Ishikawa (cell line): ENCODE results near the gene RAD51B.

Experiments used
- CEBPB ChIP-seq: IDR thresholded peaks from 2 replicates; pipeline ENCODE4 v1.6.1; 2012
- CREB1 ChIP-seq: IDR thresholded peaks from 2 replicates; pipeline ENCODE4 v1.6.1; 2012; ENCODE audit warnings: low read depth
- EGR1 ChIP-seq: IDR thresholded peaks from 2 replicates; pipeline ENCODE4 v1.6.1; 2012
- EP300 ChIP-seq: IDR thresholded peaks from 2 replicates; pipeline ENCODE4 v1.6.1; 2012; ENCODE audit warnings: borderline replicate concordance
- FOXM1 ChIP-seq: IDR thresholded peaks from 2 replicates; pipeline ENCODE4 v1.6.1; 2012; ENCODE audit warnings: low read depth, borderline replicate concordance
- MAX ChIP-seq: IDR thresholded peaks from 2 replicates; pipeline ENCODE4 v1.6.1; 2012
- NFIC ChIP-seq: IDR thresholded peaks from 2 replicates; pipeline ENCODE4 v1.6.1; 2012
- RAD21 ChIP-seq: IDR thresholded peaks from 2 replicates; pipeline ENCODE4 v1.6.1; 2012; ENCODE audit warnings: low read depth
- REST ChIP-seq: IDR thresholded peaks from 2 replicates; pipeline ENCODE4 v1.6.1; 2012; ENCODE audit warnings: low read depth, mild to moderate bottlenecking
- TAF1 ChIP-seq: IDR thresholded peaks from 2 replicates; pipeline ENCODE4 v1.6.1; 2012; ENCODE audit warnings: low read depth, mild to moderate bottlenecking
- TCF12 ChIP-seq: IDR thresholded peaks from 2 replicates; pipeline ENCODE4 v1.6.1; 2012; ENCODE audit warnings: low read depth
- TEAD4 ChIP-seq: IDR thresholded peaks from 2 replicates; pipeline ENCODE4 v1.6.1; 2012
- YY1 ChIP-seq: IDR thresholded peaks from 2 replicates; pipeline ENCODE4 v1.6.1; 2012; ENCODE audit warnings: low read depth
- ZBTB7A ChIP-seq: IDR thresholded peaks from 2 replicates; pipeline ENCODE4 v1.6.1; 2012; ENCODE audit warnings: low read depth
- TF ChIP-seq, protein P1 (sequence below): IDR thresholded peaks from 2 replicates; pipeline ENCODE4 v1.6.1; 2012

RAD51B gene

DNA sequence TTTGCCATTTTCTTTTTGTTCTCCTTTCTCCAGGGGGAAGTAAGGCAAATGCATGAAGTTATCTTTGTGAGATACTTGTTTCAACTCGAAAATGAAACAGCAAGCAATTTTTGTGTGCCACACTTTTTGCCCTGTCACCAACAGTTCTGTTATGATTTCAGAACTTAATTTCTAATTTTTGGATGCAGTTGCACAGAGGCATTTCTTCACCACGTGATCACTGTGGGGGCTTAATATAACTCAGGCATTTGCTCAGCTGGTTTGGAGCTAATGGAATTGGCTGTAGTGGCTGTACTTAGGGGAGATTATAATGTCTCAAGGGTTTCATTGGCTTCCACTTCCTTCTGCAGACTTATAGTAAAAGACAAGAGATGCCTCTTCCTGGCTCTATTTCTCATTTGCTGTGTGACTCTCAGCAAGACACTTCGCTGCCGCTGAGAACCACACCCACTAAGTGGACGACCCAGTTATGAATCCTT lies 452.4 kb downstream of the RAD51B start:
- no peak for TF ChIP-seq FOXM1
- TF ChIP-seq TCF12, result no peak

DNA sequence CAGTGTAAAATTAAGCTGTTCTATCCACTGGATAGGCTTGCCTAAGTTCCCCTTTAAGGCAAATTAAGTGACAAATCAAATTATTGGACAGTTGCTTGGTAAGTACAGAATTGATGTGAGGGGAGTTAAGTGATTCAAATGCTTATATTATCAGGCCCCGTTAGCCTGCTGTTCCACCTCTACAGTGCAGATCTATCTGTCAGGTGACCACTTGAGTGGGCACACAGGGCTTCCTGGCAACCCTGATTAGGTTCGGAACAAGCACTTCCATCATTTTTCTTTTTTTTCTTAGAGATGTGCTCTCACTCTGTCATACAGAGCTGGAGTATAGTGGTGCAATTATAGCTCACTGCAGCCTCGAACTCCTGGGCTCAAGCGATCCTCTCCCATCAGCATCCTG lies 453.8 kb downstream of the RAD51B start:
- no peak for TF ChIP-seq NFIC
- no peak for TF ChIP-seq TCF12
- no peak for TF ChIP-seq MAX
- TF ChIP-seq, protein P1, sequence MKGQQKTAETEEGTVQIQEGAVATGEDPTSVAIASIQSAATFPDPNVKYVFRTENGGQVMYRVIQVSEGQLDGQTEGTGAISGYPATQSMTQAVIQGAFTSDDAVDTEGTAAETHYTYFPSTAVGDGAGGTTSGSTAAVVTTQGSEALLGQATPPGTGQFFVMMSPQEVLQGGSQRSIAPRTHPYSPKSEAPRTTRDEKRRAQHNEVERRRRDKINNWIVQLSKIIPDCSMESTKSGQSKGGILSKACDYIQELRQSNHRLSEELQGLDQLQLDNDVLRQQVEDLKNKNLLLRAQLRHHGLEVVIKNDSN, result no peak
- no peak for TF ChIP-seq EGR1

DNA sequence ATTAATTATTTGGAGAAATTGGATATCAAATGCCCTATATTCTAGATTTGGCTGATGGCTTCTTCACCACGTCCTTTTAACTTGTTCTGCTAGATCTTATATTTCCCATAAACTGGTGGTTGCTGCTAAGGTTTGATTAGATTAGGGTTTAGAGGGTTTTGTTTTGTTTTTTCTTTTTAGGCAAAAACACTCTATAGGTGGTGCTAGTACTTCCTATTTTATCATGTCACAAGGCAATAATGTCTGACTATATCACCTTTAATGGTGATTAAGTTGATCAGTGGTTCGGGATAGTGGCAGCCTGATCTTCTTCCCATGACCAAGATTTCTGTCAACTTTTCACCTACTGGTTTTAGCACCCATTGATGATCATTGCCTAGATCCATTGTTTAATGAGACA lies 455.1 kb downstream of the RAD51B start:
- TF ChIP-seq CEBPB (no peak), RAD21 (no peak), TCF12 (no peak), MAX (no peak), TEAD4 (no peak), ZBTB7A (no peak), REST (no peak), FOXM1 (no peak), CREB1 (no peak), EGR1 (no peak), EP300 (no peak)
- TF ChIP-seq, protein P1, result no peak

DNA sequence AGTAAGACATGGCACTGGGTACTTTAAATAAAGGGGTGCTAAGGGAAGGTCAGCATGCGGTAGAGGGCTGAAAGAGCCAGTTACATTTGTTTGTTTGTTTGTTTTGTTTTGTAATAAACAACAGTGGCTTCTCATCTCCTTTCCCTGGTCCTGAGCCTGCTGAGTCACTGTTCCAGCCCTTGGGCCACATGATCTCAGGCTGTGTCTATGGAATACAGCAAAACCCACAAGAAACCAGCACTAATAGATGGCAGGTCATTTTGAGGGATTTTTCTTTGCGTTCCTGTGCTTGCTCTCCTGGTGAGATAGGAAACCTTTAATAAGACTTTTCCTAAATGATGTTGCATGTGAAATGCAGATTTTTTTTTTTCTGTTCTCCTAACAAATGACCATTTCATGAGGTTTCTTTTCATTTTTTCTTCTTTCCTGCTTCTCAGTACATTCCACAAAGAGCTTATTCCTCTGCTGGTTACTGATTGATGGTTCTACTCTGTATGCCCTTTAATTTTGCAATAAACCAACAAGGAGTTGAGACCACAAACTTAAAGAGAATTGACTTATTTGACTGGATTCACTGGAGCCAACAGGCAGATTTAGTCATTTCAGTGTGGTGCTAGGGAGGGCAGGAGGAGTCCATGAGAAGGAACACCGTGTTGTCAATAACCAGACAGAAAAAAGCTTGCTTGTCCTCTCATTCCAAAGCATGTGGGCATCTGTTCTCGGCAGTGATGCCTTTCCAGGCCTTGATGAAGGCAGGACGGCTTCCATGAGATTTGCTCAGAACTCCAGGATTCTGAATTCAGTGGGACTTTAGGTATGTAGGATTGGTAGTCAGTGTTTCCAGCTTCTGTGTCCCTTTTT lies 459.2 kb downstream of the RAD51B start:
- no peak for TF ChIP-seq CEBPB
- no peak for TF ChIP-seq TEAD4
- no peak for TF ChIP-seq EGR1
- no peak for TF ChIP-seq MAX
- no peak for TF ChIP-seq TCF12
- no peak for TF ChIP-seq RAD21
- no peak for TF ChIP-seq FOXM1
- TF ChIP-seq, protein P1, result peak; percentile 60

DNA sequence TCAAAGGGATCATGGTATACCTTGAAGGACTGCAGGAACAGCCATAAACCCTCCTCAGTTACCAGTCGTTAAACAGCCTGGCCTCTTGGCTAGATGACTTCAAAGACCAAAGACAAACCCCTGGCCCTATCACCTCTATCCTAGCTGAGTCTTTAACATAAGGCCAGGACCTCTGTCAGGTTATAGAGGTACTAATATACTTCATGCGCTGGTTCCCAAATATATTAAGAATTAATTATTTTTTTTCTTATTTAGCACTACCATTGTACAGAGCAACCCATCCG lies 459.8 kb downstream of the RAD51B start:
- TF ChIP-seq, protein P1, result no peak
- no peak for TF ChIP-seq RAD21
- TF ChIP-seq YY1, result no peak
- no peak for TF ChIP-seq TAF1
- TF ChIP-seq EGR1, result no peak
- no peak for TF ChIP-seq CEBPB
- TF ChIP-seq NFIC, result no peak
- TF ChIP-seq CREB1, result no peak
- no peak for TF ChIP-seq MAX
- no peak for TF ChIP-seq TCF12
- TF ChIP-seq TEAD4, result no peak
- TF ChIP-seq REST, result no peak
- no peak for TF ChIP-seq ZBTB7A
- TF ChIP-seq EP300, result no peak
- no peak for TF ChIP-seq FOXM1
